C4-2B (cell line): ENCODE data around the gene NCK2.

Source experiments
- ZFX ChIP-seq: fragments of 450-650 bp; IDR thresholded peaks from 2 replicates; pipeline ENCODE4 v1.6.1; 2017
- TF ChIP-seq, protein P1 (sequence below): fragments of 450-650 bp; conservative IDR thresholded peaks from 2 replicates; pipeline ENCODE4 v1.5.1; 2017; ENCODE audit warnings: mild to moderate bottlenecking

GRCh38 chr2:105782123-105782522, 37.4 kb downstream of the NCK2 start:
- TF ChIP-seq, protein P1, sequence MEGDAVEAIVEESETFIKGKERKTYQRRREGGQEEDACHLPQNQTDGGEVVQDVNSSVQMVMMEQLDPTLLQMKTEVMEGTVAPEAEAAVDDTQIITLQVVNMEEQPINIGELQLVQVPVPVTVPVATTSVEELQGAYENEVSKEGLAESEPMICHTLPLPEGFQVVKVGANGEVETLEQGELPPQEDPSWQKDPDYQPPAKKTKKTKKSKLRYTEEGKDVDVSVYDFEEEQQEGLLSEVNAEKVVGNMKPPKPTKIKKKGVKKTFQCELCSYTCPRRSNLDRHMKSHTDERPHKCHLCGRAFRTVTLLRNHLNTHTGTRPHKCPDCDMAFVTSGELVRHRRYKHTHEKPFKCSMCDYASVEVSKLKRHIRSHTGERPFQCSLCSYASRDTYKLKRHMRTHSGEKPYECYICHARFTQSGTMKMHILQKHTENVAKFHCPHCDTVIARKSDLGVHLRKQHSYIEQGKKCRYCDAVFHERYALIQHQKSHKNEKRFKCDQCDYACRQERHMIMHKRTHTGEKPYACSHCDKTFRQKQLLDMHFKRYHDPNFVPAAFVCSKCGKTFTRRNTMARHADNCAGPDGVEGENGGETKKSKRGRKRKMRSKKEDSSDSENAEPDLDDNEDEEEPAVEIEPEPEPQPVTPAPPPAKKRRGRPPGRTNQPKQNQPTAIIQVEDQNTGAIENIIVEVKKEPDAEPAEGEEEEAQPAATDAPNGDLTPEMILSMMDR = no peak
- TF ChIP-seq ZFX = no peak
